ENCODE results near the gene RNF135.
A peak's percentile ranks its signal among the peaks of the same experiment; 100 is the strongest.
"Not testable (repeated sequence)": the region's sequence is repeated elsewhere in the genome, so short reads cannot be mapped to it uniquely, and the experiment has no call there.

The RNF135 gene

DNA sequence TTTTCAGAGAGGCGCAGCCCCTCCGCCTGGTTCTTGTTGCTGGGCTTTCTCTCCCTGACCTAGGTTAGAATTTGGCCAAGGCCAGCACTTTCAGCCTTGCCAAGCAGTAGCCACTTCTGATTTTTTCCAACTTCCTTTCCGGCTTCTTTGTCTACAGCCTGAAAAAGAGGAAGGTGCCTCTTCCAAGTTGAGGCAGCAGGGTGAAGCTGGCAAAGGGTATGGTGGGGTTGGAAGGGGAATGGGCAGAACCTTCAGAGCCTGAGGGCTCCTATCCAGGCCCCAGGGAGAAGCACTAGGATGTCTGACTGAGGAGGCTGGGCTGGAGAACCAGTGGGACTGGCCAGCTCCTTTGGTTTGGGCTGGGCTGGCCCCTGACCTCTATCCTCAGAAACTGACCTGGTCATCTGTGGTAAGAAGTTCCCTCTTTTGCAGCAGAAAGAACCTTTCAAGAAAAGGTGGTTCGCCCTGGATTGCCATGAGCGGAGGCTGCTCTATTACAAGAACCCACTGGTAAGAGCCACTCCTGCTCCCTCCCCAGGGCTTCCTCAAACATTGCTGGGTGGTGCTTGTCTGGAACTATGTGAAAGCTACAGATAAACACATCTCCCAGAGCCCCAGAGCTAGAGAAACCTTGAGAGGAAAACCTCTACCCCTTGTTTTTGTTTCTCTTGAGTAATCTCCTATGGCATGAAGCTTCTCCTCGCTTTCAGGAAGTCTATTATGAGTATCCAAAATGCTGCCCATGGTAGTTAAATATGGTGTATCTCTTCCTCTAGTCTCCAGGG lies 16.6 kb upstream of the RNF135 start:
- Histone ChIP-seq H3K9me3 (ENCODE audit: control insufficient read depth, low read length) (no peaks in the 10 kb centered on the region), H3K4me1 (ENCODE audit: control insufficient read depth, insufficient read depth, low read length) (peaks cover 6% of the 10 kb centered on the region), H3K4me3 (ENCODE audit: insufficient read depth, low read depth, low read length) (no peak overlapping the region), H3K27me3 (ENCODE audit: control insufficient read depth, insufficient read depth, low read length, poor library complexity, severe bottlenecking) (no peaks in the 10 kb centered on the region), H3K36me3 (ENCODE audit: control insufficient read depth, insufficient read depth, low read length) (no peaks in the 10 kb centered on the region), H3K27ac (ENCODE audit: insufficient read depth, low read depth, low read length, poor library complexity, severe bottlenecking) (no peak overlapping the region)
- WGBS, 2 experiments: 95% methylated on average over 6 of the region's 6 CpGs

DNA sequence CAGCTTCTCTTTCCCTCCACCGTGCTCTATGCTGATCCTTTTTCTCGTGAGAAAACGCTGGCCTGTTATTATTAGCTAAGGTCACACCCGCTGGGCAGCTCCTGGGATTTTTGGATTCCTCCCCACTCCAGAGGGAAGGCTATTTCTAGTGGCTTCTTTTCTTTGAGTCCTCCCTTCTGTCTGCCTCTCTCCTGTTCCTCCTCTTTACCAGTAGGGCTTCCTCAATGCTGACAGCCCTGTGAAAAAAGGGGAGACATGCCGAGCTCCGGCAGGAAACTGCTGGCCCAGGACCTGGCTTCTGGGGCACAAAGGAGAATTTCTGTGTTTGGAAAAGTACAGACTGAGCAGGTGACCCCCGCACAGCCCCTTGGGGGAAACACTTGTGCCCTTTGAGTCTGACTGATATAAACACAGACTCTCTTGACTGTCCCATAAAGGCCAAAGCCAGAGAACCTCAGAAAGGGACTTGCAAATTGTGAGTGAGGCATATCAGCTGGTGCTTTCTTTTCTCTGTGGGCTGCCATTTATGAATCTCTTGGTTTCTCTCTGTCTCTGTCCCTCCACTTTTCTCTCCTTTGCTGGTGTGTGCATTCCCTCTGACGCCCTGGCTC lies 14.0 kb upstream of the RNF135 start:
- H3K4me1 ChIP-seq (ENCODE audit: control insufficient read depth, insufficient read depth, low read length): peaks cover 6% of the 10 kb centered on the region
- H3K36me3 ChIP-seq (ENCODE audit: control insufficient read depth, insufficient read depth, low read length): no peaks in the 10 kb centered on the region
- H3K4me3 ChIP-seq (ENCODE audit: insufficient read depth, low read depth, low read length): no peak overlapping the region
- 53 to 58% methylated on average over 8 of the region's 8 CpGs for WGBS, 2 experiments
- peak overlapping the region; percentile 18 for H3K27ac ChIP-seq (ENCODE audit: insufficient read depth, low read depth, low read length, poor library complexity, severe bottlenecking)
- H3K27me3 ChIP-seq (ENCODE audit: control insufficient read depth, insufficient read depth, low read length, poor library complexity, severe bottlenecking): no peaks in the 10 kb centered on the region
- no peaks in the 10 kb centered on the region for H3K9me3 ChIP-seq (ENCODE audit: control insufficient read depth, low read length)

DNA sequence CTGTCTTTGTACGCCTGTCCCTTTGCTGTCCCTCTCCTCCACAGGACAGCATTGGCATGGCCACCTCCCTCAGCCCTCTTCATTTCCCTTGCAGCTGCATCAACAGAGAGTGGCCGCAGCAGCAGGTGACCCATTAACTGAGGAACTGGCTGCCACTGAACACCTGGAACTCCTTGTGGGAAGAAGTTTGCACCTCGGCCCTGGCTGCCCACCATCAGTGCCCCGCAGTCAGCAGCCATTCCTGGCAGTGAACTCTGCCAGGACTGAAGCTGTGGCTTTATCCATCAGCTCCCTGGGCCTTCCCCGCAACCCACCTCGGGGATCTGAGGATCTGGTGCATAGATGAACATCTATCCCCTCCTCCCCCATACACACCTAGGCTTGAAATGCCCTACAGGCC lies 13.1 kb upstream of the RNF135 start:
- peaks cover 6% of the 10 kb centered on the region for H3K4me1 ChIP-seq (ENCODE audit: control insufficient read depth, insufficient read depth, low read length)
- H3K4me3 ChIP-seq (ENCODE audit: insufficient read depth, low read depth, low read length): no peak overlapping the region
- H3K9me3 ChIP-seq (ENCODE audit: control insufficient read depth, low read length): no peaks in the 10 kb centered on the region
- 94 to 95% methylated on average over 6 of the region's 6 CpGs for WGBS, 2 experiments
- H3K27me3 ChIP-seq (ENCODE audit: control insufficient read depth, insufficient read depth, low read length, poor library complexity, severe bottlenecking): no peaks in the 10 kb centered on the region
- H3K27ac ChIP-seq (ENCODE audit: insufficient read depth, low read depth, low read length, poor library complexity, severe bottlenecking): no peak overlapping the region
- H3K36me3 ChIP-seq (ENCODE audit: control insufficient read depth, insufficient read depth, low read length): no peaks in the 10 kb centered on the region

DNA sequence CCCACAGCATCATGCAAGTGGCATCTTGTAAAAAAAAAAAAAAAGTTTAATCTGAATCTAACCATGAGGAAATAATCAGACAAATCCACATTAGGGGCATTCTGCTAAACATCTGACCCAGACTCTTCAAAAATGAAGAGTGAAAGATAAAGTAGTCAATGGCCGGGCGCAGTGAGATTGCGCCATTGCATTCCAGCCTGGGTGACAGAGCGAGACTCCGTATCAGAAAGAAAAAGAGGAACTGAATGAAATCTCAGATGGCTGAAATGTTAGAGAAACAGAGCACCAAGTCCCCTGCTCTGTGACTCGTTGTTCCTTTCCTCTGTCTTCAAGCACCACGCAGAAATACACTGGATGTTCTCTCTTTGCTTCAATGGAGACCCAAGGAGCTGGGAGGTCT lies 12.7 kb upstream of the RNF135 start:
- Histone ChIP-seq H3K36me3 (ENCODE audit: control insufficient read depth, insufficient read depth, low read length) (no peaks in the 10 kb centered on the region), H3K4me1 (ENCODE audit: control insufficient read depth, insufficient read depth, low read length) (peaks cover 6% of the 10 kb centered on the region), H3K27me3 (ENCODE audit: control insufficient read depth, insufficient read depth, low read length, poor library complexity, severe bottlenecking) (no peaks in the 10 kb centered on the region), H3K4me3 (ENCODE audit: insufficient read depth, low read depth, low read length) (no peak overlapping the region), H3K9me3 (ENCODE audit: control insufficient read depth, low read length) (no peaks in the 10 kb centered on the region), H3K27ac (ENCODE audit: insufficient read depth, low read depth, low read length, poor library complexity, severe bottlenecking) (no peak overlapping the region)
- WGBS, 2 experiments: 95 to 96% methylated on average over 7 of the region's 7 CpGs

DNA sequence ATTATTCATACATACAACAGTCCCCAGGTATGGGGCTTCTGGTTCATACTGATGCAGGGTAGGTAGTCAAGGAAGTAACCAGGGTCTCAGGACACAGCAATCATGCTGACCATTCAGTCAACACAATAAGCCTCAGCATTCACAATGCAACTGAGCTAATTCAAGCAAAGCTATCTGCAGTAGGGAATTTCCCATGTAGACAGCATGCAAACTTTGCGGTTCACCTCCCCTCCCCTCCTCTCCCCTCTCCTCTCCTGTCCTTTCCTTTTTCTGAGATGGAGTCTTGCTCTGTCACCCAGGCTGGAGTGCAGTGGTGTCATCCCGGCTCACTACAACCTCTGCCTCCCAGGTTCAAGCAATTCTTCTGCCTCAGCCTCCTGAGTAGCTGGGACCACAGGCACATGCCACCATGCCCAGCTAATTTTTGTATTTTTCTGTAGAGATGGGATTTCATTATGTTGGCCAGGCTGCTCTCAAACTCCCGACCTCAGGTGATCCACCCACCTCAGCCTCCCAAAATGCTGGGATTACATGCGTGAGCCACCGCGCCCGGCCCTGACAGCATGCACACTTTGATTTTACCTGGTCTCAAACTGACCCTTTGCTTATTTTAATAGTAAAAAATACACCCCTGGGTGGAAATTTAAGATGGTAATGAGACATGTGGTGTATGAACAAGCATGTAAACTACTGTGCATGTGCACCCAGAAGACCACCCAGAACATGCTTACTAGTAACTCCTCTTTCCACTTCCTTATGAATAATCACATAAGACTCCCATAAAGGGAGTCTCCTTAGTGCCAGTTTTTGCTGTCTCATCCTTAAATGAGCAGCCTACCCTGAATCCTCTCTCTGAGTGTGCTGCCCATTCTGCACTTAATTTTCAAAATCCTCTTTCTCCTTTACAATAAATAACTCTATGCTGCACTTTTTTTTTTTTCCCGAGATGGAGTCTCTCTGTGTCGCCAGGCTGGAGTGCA lies 9.3 kb upstream of the RNF135 start:
- H3K27me3 ChIP-seq (ENCODE audit: control insufficient read depth, insufficient read depth, low read length, poor library complexity, severe bottlenecking): no peaks in the 10 kb centered on the region
- WGBS, 2 experiments: 83 to 89% methylated on average over 9 of the region's 9 CpGs
- peaks cover 2% of the 10 kb centered on the region for H3K4me1 ChIP-seq (ENCODE audit: control insufficient read depth, insufficient read depth, low read length)
- H3K27ac ChIP-seq (ENCODE audit: insufficient read depth, low read depth, low read length, poor library complexity, severe bottlenecking): no peak overlapping the region
- H3K9me3 ChIP-seq (ENCODE audit: control insufficient read depth, low read length): no peaks in the 10 kb centered on the region
- H3K36me3 ChIP-seq (ENCODE audit: control insufficient read depth, insufficient read depth, low read length): no peaks in the 10 kb centered on the region
- no peak overlapping the region for H3K4me3 ChIP-seq (ENCODE audit: insufficient read depth, low read depth, low read length)

DNA sequence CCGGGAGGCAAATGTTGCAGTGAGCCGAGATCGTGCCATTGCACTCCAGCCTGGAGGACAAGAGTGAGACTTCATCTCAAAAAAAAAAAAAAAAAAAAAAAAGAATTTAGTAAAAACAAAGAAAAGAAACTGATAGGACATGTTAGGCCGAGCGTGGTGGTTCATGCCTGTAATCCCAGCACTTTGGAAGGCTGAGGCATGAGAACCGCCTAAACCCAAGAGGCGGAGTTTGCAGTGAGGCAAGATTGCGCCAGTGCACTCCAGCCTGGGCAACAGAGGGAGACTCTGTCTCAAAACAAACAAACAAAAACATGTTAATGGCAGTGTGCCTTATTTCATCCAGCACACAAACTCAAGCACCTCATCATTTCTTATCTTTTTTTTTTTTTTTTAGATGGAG lies 6.5 kb upstream of the RNF135 start:
- not testable (repeated sequence) for H3K36me3 ChIP-seq (ENCODE audit: control insufficient read depth, insufficient read depth, low read length); H3K4me1 ChIP-seq (ENCODE audit: control insufficient read depth, insufficient read depth, low read length); H3K27ac ChIP-seq (ENCODE audit: insufficient read depth, low read depth, low read length, poor library complexity, severe bottlenecking); H3K4me3 ChIP-seq (ENCODE audit: insufficient read depth, low read depth, low read length); H3K9me3 ChIP-seq (ENCODE audit: control insufficient read depth, low read length); H3K27me3 ChIP-seq (ENCODE audit: control insufficient read depth, insufficient read depth, low read length, poor library complexity, severe bottlenecking)
- WGBS, 2 experiments: 93 to 96% methylated on average over 8 of the region's 8 CpGs

DNA sequence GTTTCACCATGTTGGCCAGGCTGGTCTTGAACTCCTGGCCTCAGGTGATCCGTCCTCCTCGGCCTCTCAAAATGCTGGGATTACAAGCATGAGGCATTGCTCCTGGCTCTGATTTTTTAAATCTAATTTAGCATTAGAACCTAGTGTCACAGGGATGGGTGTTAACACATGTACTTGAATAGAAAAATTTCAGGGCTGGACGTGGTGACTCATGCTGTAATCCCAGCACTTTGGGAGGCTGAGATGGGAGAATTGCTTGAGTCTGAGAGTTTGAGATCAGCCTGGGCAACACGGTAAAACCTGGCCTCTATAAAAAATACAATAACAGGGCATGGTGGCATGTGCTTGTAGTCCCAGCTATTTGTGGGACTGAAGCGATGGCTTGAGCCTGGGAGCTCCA lies 6.0 kb upstream of the RNF135 start:
- Histone ChIP-seq H3K4me3 (ENCODE audit: insufficient read depth, low read depth, low read length) (no peak overlapping the region), H3K27ac (ENCODE audit: insufficient read depth, low read depth, low read length, poor library complexity, severe bottlenecking) (no peak overlapping the region), H3K36me3 (ENCODE audit: control insufficient read depth, insufficient read depth, low read length) (no peaks in the 10 kb centered on the region), H3K27me3 (ENCODE audit: control insufficient read depth, insufficient read depth, low read length, poor library complexity, severe bottlenecking) (no peaks in the 10 kb centered on the region), H3K9me3 (ENCODE audit: control insufficient read depth, low read length) (no peaks in the 10 kb centered on the region), H3K4me1 (ENCODE audit: control insufficient read depth, insufficient read depth, low read length) (no peaks in the 10 kb centered on the region)
- WGBS, 2 experiments: 90 to 93% methylated on average over 5 of the region's 5 CpGs

DNA sequence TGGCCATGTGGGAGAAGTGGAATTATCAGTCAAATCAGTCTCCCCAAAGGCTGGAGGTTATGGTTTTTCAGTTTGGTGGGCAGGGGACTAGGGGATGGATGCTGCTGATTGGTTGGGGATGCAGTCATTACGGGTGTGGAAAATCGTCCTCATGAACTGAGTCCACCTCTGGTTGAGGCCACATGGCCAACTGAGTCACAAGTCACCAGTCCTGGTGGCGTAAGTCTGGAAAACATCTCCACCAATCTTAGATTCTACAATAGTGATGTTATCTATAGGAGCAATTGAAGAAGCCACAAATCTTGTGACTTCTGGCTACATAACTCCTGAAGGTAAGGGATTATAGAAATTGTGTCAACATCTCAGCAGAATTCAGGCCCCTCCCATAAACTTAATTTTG lies 5.2 kb upstream of the RNF135 start:
- Histone ChIP-seq H3K27me3 (ENCODE audit: control insufficient read depth, insufficient read depth, low read length, poor library complexity, severe bottlenecking) (no peaks in the 10 kb centered on the region), H3K9me3 (ENCODE audit: control insufficient read depth, low read length) (no peaks in the 10 kb centered on the region), H3K36me3 (ENCODE audit: control insufficient read depth, insufficient read depth, low read length) (no peaks in the 10 kb centered on the region), H3K4me1 (ENCODE audit: control insufficient read depth, insufficient read depth, low read length) (no peaks in the 10 kb centered on the region), H3K27ac (ENCODE audit: insufficient read depth, low read depth, low read length, poor library complexity, severe bottlenecking) (no peak overlapping the region), H3K4me3 (ENCODE audit: insufficient read depth, low read depth, low read length) (no peak overlapping the region)
- 92 to 94% methylated on average over 2 to 3 of the region's 3 CpGs for WGBS, 2 experiments

DNA sequence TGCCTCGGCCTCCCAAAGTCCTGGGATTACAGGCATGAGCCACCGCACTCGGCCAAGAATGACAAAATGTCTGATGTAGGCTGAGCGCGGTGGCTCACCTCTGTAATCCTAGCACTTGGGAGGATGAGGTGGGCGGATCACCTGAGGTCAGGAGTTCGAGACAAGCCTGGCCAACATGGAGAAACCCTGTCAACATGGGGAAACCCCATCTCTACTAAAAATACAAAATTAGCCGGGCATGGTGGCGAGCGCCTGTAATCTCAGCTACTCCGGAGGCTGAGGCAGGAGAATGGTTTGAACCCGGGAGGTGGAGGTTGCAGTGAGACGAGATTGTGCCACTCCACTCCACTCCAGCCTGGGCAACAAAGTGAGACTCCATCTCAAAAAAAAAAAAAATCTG lies 2.9 kb upstream of the RNF135 start:
- H3K4me3 ChIP-seq (ENCODE audit: insufficient read depth, low read depth, low read length); H3K27me3 ChIP-seq (ENCODE audit: control insufficient read depth, insufficient read depth, low read length, poor library complexity, severe bottlenecking); H3K27ac ChIP-seq (ENCODE audit: insufficient read depth, low read depth, low read length, poor library complexity, severe bottlenecking); H3K4me1 ChIP-seq (ENCODE audit: control insufficient read depth, insufficient read depth, low read length); H3K36me3 ChIP-seq (ENCODE audit: control insufficient read depth, insufficient read depth, low read length); H3K9me3 ChIP-seq (ENCODE audit: control insufficient read depth, low read length): not testable (repeated sequence)
- 94 to 96% methylated on average over 13 of the region's 13 CpGs for WGBS, 2 experiments

Data from ectodermal cell (in vitro differentiated cells).